Mesothelial cell of epicardium (in vitro differentiated cells): Measurements from ENCODE around the gene SERPINA4. TPM values are rescaled to one million over a fixed set of nuclear protein-coding genes. Genes with fewer than 3 reads are reported as not detected.

Experiments used
- DNase-seq, 2 experiments: peaks; one replicate each; pipeline ENCODE4 v3.0.0; 2021; ENCODE audit warnings: low spot score in 2 of 2; ENCODE audit not compliant: unreplicated experiment in 2 of 2
- H3K27ac Mint-ChIP-seq: 2 replicates; pipeline ENCODE4 v1.8.0; 2021; ENCODE audit warnings: mixed read lengths
- H3K27me3 Mint-ChIP-seq: 2 replicates; pipeline ENCODE4 v1.8.0; 2021; ENCODE audit warnings: low read depth, mixed read lengths
- H3K36me3 Mint-ChIP-seq: 2 replicates; pipeline ENCODE4 v1.8.0; 2021; ENCODE audit warnings: mixed read lengths
- H3K4me1 Mint-ChIP-seq: 2 replicates; pipeline ENCODE4 v1.8.0; 2021; ENCODE audit warnings: mixed read lengths
- H3K4me3 Mint-ChIP-seq: 2 replicates; pipeline ENCODE4 v1.8.0; 2021; ENCODE audit warnings: mild to moderate bottlenecking, moderate library complexity, mixed read lengths
- H3K9me3 Mint-ChIP-seq: 2 replicates; pipeline ENCODE4 v1.8.0; 2021; ENCODE audit warnings: mixed read lengths
- total RNA-seq: library from RNA; stranded (reverse); gene quantifications from 3 replicates; pipeline ENCODE4 v1.2.1, GENCODE V29; 2021
- TF ChIP-seq, protein P1 (sequence below): fragments of 200-600 bp; sonication (generic); IDR thresholded peaks from one replicate; pipeline ENCODE4 v1.5.0; 2021; ENCODE audit warnings: antibody characterized with exemption; ENCODE audit not compliant: unreplicated experiment

SERPINA4 gene
- total RNA-seq, 1 donor from 2014 or later, result not detected

DNA sequence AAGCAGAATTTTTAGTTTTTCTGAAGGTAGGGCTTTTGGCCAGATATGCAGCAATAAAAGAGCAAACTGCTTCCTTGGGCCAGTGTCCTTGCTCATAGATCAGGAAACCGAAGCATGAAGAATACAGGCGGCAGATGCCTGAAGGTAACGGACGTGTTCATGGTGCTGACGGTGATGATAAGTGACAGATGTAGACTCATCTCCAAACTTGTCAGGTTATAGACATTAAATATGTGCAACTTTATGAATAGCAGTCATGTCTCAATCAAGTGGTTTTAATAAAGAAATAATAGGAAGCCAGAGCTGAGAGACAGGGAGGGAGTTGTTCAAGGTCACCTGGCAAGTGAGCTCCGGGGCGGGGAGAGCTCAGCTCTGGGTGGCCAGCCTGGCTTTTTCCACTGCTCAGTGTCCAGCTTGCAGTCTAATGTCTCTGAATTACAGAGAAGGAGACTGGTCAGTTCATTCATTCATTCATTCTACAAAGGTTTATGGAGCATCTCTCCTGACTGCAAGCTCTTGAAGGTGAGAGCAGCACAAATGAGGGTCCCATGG is 21.0 kb downstream of the SERPINA4 start:
- no peaks in the 10 kb centered on the region for H3K36me3 Mint-ChIP-seq
- peaks cover 14% of the 10 kb centered on the region for H3K27me3 Mint-ChIP-seq
- no peak overlapping the region for H3K4me3 Mint-ChIP-seq
- H3K4me1 Mint-ChIP-seq, result no peaks in the 10 kb centered on the region
- TF ChIP-seq, protein P1, sequence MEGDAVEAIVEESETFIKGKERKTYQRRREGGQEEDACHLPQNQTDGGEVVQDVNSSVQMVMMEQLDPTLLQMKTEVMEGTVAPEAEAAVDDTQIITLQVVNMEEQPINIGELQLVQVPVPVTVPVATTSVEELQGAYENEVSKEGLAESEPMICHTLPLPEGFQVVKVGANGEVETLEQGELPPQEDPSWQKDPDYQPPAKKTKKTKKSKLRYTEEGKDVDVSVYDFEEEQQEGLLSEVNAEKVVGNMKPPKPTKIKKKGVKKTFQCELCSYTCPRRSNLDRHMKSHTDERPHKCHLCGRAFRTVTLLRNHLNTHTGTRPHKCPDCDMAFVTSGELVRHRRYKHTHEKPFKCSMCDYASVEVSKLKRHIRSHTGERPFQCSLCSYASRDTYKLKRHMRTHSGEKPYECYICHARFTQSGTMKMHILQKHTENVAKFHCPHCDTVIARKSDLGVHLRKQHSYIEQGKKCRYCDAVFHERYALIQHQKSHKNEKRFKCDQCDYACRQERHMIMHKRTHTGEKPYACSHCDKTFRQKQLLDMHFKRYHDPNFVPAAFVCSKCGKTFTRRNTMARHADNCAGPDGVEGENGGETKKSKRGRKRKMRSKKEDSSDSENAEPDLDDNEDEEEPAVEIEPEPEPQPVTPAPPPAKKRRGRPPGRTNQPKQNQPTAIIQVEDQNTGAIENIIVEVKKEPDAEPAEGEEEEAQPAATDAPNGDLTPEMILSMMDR, result no peak
- H3K9me3 Mint-ChIP-seq, result peaks cover 4% of the 10 kb centered on the region
- DNase-seq, result no peak
- H3K27ac Mint-ChIP-seq, result no peak overlapping the region

DNA sequence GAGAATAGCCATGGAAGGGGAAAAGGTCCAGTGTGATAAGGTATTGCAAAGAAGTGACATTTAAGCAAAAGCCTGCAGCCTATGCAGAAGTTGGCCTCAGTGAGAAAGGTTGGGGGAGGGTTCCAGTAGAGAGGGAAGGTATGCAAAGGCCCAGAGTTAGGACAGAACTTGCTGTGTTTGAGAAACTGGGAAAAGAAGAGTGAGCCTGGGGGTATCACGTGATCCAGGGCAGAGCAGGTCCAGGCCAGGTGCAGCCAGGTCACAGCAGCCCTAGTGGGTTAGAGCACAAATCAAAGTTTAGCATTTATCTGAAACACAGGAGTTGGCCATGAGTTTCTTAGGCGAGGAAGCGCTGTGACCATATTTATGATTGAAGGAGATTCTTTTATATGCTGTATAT is 21.6 kb downstream of the SERPINA4 start:
- TF ChIP-seq, protein P1, result no peak
- Mint-ChIP-seq H3K4me3 (no peak overlapping the region), H3K9me3 (peaks cover 4% of the 10 kb centered on the region), H3K27ac (no peak overlapping the region), H3K4me1 (no peaks in the 10 kb centered on the region), H3K27me3 (peaks cover 16% of the 10 kb centered on the region), H3K36me3 (no peaks in the 10 kb centered on the region)
- DNase-seq, result no peak

DNA sequence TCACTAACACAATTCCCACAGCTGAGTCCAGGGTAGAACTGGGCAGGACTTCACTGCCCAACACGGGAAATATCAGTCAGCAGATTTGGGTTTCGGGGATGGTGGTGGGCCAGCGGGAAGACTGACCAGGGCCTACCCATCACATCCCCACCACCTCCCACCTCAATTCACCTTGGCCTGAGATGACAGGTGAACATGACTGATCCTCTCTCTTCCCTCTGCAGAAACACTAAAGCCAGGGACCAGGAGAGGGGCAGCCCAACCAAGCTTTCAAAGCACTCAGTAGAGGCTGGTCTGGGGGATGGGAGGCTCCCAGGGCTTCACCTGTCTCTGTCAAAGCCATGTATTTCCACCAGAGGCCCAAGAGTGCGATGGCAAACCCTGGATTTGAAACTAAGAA is 22.3 kb downstream of the SERPINA4 start:
- DNase-seq, result no peak
- no peak overlapping the region for H3K27ac Mint-ChIP-seq
- H3K36me3 Mint-ChIP-seq, result no peaks in the 10 kb centered on the region
- no peaks in the 10 kb centered on the region for H3K4me1 Mint-ChIP-seq
- H3K9me3 Mint-ChIP-seq, result peaks cover 4% of the 10 kb centered on the region
- no peak overlapping the region for H3K4me3 Mint-ChIP-seq
- TF ChIP-seq, protein P1, result no peak
- H3K27me3 Mint-ChIP-seq, result peaks cover 18% of the 10 kb centered on the region

DNA sequence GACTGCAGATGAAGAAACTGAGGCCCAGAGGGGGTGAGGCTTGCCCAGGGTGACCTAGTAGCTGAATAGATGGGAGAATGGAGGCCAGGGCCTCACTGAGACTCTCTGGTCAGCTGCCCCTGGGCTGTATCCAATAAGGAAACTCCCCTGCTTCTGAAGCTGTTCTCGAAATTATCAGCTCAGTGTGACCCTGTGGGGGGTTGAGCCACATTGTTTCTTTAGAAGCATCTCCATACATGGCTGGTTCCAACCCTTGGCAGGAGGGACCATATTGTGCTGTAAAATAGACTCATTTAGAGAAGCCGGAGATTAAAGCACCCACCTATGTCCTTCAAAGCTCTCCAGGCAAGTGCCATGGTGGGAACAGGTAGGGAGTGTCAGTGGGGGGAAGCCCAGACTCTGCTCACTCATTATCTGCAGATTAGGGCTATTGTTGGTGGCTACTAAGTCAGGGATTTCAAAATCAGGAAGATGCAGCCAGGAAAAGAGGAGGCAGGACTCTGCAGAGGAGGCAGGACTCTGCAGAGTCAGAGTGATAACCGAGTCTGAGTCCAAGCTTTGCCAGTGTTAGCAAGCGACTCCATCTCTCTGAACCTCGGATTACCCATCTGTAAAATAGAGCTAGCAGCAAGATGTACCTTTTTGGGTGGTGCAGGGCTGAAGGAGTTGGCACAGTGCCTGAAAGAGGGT is 23.5 kb downstream of the SERPINA4 start:
- Mint-ChIP-seq H3K27me3 (peaks cover 10% of the 10 kb centered on the region), H3K9me3 (no peaks in the 10 kb centered on the region), H3K4me3 (no peak overlapping the region), H3K27ac (no peak overlapping the region), H3K36me3 (no peaks in the 10 kb centered on the region), H3K4me1 (no peaks in the 10 kb centered on the region)
- TF ChIP-seq, protein P1, result no peak
- DNase-seq, result no peak

DNA sequence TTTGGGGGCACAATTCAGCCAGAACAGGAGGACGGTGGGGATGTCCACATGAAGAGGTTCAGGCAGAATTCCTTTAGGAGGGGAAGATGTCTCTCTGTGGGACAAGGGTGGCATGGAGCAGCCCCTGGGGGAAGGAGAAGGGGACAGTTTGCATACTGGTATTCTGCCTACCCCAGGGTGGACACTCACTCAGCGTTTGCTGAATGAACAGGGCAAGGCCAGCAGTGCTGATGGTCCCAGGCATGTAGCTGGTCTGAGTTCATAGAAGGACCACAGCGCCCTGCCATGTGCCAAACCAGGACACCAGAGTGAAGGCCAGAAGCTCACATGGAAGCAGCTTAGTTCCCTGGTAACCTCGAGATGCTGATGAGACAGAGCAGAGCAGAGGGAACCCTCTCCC is 25.4 kb downstream of the SERPINA4 start:
- H3K27me3 Mint-ChIP-seq, result peaks cover 13% of the 10 kb centered on the region
- no peak overlapping the region for H3K4me3 Mint-ChIP-seq
- no peak for DNase-seq
- H3K4me1 Mint-ChIP-seq, result no peaks in the 10 kb centered on the region
- no peaks in the 10 kb centered on the region for H3K9me3 Mint-ChIP-seq
- H3K27ac Mint-ChIP-seq, result no peak overlapping the region
- H3K36me3 Mint-ChIP-seq, result no peaks in the 10 kb centered on the region
- TF ChIP-seq, protein P1, result no peak
